Ureter (tissue), 1 donor: Measurements from ENCODE around the gene ALDH2. TPM values are rescaled to one million over a fixed set of nuclear protein-coding genes. Genes with fewer than 3 reads are reported as not detected.
"Not testable (repeated sequence)": the region's sequence is repeated elsewhere in the genome, so short reads cannot be mapped to it uniquely, and the experiment has no call there.

ENCODE experiments used
- DNase-seq: peaks from one replicate; pipeline ENCODE4 v3.0.0-alpha.2; 2020; ENCODE audit warnings: low spot score
- total RNA-seq: library from RNA; stranded (reverse); gene quantifications from one replicate; pipeline ENCODE4 v1.2.4, GENCODE V29; 2023
- donor health status: DM: yes; HTN: yes; CAD: no.

ALDH2 gene
- total RNA-seq, 1 donor from 2014 or later, result 66.9 TPM

DNA sequence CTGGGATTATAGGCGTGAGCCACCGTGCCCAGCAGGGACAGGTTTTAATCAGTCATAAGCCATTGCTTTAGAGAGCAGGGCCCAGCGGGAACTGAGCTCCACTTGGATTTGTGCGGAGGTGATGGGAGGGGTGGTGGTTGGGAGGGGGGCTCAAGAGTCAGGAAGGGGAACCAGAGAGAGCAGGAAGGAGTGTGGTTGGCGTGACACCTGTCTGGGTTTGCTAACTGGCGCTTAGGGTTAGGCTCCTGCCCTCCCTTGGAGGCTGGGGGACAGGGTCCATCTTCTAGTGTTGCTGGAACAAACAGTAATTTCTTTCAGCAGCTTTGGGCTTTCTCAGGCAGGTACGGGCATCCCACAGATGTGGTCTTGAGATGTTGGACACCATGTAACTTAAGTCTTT, 7.5 kb upstream of the ALDH2 start:
- DNase-seq, result no peak

DNA sequence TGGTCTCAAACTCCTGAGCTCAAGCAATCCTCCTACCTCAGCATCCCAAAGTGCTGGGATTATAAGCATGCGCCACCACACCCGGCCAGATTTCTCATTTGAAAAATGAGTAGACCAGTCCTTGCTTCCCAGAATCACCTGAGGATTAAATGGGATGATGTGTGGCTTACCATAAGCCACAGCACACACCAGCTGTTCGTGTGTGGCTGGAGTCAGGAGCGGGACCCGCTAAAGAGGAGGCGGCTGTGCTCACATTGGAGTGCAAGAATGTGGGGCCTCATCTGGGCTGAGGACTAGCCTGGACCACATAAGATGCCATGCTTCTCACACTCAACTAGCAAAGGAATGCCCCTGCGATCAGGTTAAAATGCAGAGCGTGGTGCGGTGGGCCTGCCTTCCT, 6.7 kb upstream of the ALDH2 start:
- DNase-seq, result no peak

DNA sequence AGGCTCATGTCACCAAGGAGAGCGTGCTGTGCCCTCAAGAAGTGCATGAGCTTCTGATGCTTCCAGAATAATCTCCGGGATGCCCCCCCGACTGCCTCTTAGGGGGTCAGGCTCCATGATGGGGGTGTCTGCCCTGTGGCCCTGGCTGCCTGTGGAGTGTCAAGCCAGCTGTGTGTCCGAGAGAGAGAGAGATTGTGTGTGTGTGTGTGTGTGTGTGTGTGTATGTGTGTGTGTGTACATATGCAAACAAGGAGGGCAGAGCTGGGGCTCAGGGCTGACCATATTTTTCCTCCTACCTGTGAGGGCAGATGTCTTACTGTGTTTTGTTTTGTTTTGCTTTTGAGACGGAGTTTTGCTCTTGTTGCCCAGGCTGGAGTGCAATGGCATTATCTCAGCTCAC, 5.6 kb upstream of the ALDH2 start:
- DNase-seq, result no peak

DNA sequence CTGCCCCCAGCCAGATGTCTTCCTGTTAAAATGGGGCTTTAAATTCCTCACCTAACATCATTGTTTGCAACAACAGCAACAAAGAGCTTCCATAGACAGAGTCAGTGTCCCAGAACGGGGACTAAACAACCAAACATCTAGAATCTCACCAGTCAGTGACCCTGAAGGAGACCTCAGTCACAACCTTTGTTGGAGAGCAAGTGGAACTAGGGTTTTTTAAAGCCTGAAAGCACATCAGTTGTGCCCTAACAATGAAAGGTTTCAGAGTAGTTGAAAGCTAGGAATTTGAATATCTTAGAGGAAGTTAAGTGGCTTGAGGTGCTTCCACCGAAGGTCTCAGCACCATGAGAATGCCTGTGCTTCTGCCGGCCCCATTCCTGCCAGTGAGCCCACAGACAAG, 5.0 kb upstream of the ALDH2 start:
- DNase-seq, result no peak

DNA sequence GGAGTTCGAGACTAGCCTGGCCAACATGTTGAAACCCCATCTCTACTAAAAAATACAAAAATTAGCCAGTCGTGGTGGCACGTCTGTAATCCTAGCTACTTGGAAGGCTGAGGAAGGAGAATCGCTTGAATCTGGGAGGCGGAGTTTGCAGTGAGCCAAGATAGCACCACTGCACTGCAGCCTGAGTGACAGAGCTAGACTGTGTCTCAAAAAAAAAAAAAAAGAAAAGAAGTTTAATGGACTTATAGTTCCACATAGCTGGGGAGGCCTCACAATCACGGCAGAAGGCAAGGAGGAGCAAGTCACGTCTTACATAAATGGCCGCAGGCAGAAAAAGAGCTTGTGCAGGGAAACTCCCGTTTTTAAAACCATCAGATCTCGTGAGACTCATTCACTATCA, 3.2 kb upstream of the ALDH2 start:
- DNase-seq, result not testable (repeated sequence)

DNA sequence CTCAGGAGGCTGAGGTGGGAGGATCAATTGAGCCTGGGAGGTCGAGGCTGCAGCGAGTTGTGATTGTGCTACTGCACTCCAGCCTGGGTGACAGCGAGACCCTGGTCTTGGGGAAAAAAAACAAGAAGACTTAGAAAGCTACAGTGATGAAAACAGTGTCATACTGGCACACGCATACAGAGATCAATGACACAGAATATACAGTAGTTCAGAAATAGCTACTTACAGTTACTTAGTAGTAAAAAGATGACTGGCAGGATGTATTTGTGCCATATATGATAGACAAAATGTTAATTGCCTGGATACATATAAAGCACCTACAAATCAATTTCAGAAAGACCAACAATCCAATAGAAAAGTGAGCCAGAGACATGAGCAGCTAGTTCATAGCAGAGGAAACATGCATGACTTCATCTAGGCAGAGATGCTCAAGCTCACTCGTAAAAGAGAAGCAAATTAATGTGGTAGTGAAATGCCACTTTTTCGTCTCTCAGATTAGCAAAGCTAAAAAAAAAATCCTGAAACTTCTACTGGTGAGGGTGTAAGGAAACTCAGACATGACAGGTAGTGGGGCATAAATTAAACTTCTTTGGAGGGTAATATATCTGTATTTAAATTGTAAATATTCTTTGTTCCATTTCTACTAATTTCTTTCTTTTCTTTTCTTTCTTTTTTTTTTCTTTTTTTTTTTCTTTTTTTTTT, 2.5 kb upstream of the ALDH2 start:
- DNase-seq, result no peak

DNA sequence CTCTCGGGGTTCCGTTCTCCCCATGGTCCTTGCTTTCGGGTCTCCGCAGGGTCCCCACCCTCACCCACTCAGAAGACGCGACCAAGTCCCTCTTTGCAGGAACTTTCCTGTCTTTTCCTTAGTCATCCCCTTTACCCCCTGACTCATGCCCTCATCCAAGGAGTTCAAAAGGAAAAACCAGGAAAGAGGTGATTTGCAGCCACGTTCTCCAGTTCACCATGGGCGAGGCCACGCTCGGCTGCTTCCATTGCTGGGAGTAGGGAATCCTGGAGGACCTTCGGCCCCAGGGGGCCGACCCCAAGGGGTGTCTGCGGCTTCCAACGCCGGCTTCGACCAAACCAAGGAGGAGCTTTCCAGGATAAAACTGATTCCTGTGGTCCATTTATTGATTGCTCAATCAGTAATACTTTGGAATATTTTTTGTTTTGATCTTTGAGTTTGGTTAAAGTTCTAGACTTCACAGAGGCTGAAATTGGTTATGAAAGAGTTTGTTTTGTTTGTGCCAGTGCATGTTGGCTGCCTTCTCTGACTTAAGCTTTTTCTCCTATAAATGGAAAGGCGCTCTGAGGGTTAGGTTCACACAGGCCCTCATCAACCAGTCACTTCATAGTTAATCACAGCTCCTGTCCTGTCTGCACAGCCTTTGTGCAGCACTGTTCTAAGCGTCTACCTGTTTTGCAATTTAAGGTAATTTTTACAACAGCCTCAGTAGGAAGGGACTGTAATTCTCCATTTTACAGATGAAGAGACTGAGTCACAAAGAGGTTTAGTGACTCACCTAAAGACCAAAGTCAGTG, 827 bp downstream of the ALDH2 start:
- no peak for DNase-seq

DNA sequence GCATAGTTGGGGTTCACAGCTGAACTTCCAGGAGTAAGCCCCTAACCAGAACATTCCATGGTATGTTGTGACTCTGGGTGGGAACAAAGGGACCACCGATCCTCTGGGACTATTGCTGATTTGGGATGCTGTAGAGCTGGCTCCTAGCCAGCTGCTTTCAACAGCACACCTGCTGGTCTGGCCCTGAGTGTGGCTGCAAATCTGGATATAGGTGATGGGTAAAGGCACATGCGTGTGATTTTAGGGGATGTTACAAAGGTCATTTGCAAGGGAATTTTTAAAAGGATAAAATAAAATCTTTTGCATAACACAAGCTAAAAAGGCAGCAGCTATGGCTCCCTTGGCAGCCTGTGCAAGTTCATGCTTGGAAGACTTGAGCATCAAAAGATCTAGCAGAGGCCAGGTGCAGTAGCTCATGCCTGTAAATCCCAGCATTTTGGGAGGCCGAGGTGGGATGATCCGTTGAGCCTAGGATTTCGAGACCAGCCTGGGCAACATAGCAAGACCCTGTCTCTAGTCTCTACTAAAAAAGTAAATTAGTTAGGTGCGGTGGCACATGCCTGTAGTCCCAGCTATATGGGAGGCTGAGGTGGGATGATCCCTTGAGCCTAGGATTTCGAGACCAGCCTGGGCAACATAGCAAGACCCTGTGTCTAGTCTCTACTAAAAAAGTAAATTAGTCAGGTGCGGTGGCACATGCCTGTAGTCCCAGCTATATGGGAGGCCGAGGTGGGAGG, 1.6 kb downstream of the ALDH2 start:
- no peak for DNase-seq

DNA sequence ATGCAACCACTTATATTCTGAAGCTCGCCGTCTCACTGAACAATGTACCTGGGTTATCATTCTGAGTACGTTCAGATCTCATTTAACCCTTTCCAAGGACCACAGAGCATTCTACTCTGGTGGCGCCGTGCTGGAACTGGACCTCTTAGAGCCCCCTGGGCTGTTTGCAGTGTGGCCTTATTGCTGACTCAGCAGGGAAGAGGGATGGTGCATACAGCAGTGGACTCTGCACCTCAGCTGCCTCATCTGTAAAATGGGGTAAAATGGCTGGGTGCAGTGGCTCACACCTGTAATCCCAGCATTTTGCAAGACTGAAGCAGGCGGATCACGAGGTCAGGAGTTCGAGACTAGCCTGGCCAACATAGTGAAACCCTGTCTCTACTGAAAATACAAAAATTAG, 2.9 kb downstream of the ALDH2 start:
- no peak for DNase-seq

DNA sequence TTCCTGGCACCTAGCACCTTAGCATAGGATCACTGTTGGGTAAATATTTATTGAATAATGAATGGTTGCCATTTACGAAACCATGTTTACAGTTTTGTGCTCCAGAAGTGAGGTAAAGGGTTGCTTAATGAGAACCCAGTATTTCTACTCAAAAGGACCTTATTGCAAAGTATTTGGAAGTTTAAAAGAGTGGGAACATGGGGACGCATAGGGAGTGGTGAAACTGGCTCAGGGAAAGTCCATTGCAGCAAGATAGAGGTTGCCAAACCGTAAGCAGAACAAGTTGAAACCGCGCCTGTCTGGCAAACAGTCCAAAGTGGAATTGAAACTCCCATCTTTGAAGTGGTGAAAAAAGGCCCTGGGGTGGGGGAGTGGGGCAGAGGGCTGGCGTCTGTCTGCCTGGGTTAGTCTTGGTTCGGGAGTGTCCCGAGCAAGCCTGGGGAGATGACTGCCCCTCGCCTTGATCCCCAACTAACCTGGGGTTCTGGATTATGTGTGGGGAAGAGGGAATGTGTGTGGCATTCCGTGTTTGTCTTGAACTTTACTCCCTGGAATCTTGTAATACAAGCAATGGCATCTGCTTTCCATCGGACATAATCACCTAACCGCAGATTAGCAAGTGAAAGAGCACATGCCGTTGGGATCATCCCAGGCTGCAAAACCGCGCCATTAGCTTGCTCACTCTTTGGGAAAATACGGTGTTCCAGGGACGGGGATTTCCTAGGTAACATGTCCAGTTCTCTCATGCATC, 7.2 kb downstream of the ALDH2 start:
- peak; percentile 86 for DNase-seq

DNA sequence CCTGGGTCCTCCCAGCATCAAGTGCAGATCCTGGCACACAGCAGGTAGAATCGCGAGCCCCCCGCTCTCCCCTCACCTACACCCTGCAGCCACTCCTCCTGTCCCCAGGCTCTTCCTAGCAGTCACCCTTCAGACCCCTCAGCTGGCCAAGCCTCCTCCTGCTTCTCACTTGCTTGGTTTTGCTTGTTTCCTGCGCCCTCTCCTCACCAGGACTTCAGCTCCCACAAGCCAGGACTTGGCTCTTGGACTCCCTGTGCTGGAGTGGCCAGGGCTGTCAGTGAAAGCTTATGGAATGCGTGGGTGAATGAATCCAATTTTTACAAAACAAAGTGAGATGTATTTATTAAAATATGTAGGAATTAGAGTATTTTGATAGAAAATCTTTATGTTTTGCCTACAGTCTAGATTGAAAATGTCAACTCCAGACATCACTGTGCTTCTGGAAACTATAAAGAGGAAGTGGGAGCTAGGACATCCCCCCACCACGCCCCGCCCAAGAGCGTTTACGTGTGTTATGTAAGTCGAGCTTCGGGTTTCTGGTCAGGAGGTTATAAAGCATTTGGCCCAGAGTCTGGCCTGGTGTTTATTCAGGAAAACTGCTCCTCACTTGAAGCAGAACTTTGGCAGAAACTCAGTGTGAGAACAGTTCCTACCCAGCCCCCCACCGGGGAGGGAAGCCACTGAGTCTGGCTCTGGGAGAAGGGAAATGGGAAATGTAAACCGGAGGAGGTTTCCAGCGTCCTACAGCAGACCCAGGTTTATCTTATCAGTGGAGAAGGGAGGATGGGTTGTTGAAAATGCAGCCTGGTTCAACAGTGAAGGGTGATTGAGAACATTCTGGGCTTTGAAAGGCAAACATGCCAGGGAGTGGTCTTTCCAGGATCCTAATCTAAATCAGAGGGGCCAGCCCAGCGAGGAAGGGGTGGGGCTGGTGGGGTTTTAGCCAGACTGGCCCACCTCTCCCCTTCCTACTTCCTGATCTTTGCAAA, 8.8 kb downstream of the ALDH2 start:
- peak; percentile 81 for DNase-seq

DNA sequence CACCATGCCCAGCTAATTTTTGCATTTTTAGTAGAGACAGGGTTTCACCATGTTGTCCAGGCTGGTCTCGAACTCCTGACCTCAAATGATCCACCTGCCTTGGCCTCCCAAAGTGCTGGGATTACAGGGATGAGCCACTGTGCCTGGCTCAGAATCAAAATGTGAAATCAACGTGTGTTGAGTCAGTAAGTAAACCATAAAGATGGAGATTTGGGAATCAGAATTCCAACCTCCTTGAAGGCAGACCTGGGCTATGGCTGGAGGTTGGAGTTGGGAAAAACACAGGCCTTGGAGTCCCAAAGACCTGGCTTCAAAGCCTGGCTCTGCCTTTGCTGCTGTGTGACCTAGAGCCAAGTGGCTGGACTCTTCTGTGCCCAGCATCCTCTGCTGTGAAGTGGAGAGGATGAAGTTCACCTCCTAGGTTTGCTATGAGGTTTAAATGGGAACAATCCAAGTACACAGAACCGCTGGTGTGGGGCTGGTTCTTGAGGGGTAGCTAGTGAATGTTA, 10.2 kb downstream of the ALDH2 start:
- DNase-seq, result no peak

DNA sequence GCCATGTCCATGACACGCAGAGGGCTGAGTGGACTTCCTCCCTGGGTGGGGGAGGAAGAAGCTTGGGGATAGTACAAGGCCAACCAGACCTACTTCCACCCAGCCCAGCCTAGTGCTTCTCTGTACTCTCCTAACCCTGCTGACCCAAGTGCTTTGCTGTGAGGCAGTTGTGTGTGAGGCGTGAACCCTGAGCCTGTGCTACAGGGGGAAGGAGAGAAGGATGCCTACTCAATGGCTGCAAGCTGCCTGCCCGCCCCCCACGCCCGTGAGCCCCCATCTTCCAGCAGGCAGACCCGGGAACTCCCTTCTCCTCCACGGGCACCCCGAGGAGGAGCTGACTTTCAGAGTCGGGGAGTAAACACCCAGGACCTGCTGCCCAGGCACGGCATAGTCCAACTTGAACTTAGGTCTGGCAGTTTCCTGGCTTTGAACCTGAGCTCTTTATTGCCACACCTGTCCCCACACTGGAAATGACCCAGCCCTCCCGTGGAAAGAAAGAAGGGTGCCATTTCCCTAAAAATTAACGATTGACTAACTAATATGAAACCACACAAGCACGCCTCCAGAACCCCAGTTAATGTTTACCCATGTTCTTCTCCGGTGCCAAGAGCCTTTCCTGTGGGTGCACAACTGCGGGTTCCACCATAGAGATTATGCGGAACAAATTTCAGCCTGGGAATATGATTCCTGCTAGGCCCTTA, 10.8 kb downstream of the ALDH2 start:
- DNase-seq, result no peak

DNA sequence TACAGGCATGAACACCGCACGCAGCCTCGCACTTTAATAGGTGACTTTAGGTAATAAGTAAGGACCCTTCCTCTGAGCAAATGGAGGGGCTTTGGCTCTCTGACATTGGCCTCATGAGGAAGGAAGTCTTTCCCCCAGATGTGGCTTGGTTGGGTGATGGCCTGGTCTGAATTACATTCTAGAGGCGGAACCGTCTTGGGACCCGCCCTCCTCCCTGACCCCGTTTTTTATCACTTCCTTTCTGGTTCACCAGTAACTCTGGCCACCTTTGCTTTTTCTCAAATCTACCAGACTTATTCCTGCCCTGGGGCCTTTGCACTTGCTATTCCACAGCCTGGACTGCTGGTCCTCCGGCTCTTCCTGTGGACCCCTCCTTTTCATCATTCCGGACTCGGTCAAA, 13.4 kb downstream of the ALDH2 start:
- DNase-seq, result no peak

DNA sequence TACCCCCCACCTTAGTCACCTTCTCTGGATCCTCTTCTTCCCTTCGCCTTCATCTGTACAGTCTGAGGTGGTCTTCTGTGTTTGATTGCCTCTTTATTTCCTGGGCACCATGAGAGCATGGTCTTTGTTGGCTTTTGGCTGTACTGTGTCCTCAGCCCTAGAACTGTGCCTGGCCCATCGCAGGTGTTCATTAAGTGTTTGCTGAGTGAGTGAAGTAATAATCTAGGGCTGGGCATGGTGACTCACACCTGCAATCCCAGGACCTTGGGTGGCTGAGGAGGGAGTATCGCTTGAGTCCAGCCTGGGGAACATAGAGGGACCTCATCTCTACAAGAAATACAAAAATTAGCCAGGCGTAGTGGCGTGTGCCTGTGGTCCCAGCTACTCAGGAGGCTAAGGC, 13.9 kb downstream of the ALDH2 start:
- no peak for DNase-seq

DNA sequence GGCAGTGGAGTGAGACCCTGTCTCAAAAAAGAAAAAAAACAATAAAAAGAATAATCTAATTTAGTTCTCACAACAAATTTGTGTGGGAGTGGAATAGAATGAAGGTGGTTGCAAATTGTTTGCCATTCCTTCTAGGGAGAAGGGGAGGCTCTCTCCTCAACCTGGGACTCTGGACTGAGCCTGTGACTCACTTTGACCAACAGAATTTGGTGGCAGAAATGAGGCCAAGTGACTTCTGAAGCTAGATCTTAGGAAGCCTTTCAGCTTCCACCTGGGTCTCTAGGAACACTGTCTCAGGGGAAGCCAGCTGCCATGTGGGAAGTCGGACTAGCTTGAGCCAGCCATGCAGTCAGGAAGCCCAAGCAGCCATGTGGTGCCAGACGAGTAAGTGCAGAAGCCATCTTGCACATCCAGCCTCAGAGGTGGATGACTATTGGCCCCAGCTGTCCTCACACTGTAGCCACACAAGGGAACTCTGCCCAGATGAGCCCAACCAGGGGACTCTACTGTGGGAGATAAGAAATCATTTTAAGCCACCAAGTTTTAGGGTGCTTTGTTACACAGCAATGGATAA, 14.4 kb downstream of the ALDH2 start:
- DNase-seq, result no peak

DNA sequence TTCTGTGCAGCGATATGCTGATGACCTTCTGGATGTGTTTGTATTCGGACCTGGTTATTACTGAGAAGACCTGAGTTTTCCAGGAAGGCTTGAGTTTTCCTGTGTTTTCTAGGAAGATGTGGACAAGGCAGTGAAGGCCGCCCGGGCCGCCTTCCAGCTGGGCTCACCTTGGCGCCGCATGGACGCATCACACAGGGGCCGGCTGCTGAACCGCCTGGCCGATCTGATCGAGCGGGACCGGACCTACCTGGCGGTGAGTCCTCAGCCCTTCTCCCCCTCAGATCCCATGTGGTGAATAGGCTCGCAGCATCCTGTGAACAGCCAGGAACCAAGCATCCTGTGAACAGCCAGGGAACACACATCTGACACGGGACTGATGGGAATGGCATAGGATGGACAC, 16.3 kb downstream of the ALDH2 start:
- DNase-seq, result no peak

DNA sequence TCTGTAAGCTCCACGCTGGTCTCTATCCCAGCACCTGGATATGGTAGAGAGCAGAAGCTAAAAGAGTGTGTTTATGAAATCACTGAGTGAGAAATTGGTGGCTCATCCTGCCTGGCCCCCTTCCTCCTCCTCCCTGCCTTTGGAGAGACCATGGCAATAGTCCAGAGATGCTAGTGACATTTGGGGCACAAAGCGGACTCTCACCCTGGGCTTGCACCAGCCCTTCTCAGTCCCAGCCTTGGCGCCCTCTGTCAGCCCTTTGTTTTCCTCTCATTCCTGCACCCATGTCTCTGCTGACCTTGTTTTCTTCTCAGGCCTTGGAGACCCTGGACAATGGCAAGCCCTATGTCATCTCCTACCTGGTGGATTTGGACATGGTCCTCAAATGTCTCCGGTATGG, 18.2 kb downstream of the ALDH2 start:
- DNase-seq, result no peak

DNA sequence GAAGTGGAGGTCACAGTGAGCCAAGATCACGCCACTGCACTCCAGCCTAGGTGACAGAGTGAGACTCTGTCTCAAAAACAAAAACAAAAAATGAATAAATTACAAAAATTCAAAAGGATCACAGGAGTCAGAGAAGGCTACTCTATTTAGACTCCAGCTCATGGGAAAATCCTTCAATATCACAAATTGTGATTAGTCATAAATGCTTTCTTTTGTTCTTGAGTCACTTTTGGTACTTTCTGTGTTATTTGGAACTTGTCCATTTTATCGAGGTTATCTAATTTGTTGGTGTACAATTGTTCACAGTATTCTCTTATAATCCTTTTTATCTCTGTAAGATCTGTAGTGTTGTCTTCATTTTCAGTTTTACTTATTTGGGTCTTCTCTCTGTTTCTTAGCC, 18.9 kb downstream of the ALDH2 start:
- no peak for DNase-seq
